GM21786 (cell line): ENCODE measurements around the gene SUCLG2.
A peak's percentile ranks its signal among the peaks of the same experiment; 100 is the strongest.

Experiments
- ATAC-seq: cut with Tn5 transposase; IDR thresholded peaks from one replicate; pipeline ENCODE4 v1.9.1; 2021; ENCODE audit not compliant: unreplicated experiment

SUCLG2 gene

DNA sequence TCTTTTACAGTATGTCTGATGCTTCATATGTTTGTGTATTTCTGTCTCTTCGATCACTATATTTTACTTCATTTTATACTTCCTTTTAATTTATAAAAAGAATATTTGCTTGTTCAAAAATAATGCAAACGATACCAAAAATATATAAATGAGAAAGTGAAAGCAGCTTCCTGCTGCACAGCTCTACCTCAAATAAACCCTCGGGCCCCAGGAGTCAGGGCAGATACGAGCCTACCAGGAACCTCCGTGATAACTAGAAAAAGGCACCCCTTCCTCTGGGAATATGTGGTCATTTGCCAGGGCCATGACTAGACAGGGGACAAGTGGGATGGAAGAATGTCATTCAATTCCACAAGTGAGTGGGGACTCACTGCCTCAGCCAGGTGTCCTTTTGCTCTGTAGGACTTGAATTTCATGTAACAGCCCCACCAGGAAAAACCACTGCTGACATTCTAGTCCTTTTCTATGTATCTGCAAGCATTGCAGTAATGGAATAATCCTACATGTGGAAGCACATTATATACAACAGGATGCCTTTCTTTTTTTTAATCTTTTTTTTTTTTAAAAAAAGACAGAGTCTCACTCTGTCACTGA is 133.3 kb downstream of the SUCLG2 start:
- ATAC-seq, result peak; percentile 83

DNA sequence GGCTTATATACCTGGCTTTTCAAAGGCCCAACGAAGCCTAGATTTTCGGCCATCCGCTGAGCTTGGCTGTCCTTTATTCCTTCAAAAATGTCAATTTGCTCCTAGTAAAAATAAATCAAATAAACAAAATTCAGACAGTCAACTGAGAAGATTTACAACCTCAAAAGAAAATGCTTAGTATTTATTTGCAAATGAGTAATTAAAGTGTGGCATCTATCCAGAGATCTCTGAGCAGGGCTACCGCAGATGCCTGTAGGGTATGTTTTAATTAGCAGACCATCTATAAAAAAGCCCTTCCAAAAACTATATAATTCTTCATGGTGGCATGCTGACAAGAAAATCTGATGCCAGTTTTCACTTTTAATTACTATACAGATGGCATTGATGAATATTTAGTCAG is 136.2 kb downstream of the SUCLG2 start:
- no peak for ATAC-seq

DNA sequence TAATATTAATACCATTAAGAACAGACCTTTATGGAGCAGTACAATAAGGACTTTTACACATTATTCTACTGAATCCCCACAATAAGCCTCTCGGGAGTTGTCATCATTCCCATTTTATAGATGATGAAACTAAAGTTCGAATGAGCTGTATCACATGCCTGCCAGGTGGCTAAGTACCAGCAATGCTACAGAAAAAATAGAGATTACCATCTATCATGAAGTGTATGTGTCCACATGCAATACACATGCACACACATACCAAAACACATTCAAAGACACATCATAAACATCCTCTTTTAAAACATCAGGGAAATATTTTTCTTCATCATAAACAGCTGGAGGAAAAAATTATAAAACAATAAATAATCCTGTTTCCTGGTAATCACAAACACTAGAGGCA is 136.6 kb downstream of the SUCLG2 start:
- ATAC-seq, result no peak

DNA sequence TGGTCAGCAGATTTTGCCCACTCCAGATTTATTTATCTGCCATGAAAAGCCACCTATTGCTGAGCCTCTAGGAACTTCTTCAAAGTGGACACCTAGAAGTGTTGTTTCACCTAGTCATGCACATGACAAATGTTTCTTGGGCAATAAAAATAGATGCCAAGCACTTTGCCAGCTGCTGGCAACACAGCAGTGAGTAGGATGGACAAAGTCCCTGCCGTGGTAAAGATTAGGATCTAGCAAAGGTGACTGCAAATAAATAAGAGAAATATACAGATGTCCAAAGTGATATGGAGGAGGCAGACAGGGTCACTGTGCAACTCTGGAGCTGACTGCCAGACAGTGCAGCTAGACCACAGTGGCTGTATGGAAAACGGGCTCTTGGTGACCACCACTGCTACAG is 137.9 kb downstream of the SUCLG2 start:
- ATAC-seq, result no peak

DNA sequence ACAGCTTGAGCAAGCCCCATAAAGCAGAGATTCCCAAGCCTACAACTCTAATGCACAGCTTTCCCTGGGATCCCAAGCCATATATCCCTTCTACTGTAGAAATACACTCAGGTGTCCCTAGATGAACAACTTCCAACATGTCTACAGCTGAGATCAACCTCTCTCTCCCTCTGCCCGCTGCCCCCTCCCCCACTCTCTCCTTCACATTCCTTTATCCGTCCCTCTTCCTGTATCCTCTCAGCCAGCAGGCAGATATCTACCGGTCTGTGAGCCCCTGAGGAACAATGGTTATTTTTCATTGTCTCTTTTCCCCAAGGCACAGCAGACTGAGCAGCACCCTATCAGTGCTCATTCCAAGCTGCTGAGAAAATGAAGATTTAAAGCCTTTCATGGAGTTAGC is 138.6 kb downstream of the SUCLG2 start:
- ATAC-seq, result no peak

DNA sequence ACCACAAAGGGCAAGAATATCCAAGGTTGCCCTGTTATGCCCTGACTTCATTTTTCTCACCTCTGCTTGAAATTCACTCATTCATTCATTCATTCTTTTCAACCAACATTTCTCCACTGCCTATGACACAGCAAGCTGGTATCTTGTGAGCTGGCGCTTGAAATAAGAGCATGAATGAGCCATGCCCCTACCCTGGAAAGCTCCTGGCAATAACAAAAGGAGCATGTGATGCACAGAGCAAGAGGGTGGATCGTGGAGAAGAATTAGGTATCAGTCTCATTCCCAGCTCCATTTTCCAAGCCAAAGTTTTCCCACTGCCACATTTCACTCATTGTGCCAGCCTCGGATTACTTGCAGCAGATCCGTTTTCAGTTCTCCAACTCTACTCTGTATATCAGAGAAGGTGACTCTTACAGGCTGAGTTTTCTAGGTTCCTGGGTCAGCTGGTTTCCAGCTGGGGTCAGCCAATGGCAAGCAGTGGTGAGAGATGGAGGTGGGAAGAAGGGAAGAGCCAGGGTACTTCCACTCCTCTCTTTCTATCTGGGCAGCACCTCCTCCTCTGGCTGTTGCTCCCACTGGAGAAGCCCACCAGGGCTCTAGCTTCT is 144.8 kb downstream of the SUCLG2 start:
- ATAC-seq, result no peak

DNA sequence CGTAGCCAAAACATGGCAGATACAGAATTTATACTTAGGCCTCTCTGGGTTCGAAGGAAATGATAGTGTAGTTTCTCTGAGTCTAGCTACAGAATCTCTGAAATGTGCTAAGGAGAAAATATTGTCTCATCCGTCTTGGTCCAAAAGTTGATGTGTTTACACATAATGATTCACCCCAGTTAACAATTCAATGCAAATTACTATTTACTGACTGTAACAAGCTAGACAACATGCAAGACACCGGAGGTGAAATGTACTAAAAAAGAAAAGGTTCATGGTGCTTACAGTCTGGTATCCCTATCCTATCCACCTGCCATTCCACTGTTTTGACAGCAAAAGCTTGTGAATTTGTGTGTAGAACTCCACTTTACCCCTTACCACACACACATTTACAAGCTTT is 146.8 kb downstream of the SUCLG2 start:
- ATAC-seq, result no peak

DNA sequence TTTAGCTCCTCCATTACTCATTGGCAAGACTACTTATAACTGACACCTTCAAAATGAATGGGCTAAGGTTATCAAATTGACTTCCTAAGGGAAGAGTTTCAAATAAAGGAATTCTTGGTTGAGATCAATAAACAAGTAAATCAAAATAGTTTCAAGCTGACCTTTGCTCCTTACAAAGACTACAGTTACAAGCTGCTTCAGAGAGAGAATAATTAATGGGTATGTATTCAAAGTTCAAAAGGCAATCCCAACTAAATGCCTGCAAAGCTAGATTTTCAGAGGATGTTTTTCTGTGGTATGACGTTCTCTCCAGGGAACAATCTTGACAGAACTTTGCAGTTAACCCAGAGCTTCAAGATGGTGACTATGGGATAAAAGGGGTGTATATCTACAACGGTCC is 153.7 kb downstream of the SUCLG2 start:
- no peak for ATAC-seq

DNA sequence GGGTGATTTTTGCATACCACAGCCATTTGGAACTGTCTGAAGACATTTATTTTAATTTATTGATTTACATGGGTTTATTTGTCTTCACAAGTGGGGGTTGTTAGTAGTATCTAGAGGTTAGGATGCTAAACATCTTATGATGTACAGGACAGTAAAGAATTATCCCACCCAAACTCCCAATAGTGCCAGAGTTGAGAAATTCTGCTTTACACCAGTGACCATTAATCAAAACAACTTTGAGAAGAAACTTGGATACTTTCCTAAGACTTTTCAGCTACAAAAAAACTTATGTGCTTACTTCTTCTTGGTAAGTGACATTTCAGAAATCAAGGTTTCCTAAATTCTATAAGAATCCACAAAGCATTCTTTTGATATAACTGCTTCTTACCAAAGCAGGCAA is 156.7 kb downstream of the SUCLG2 start:
- ATAC-seq, result no peak

DNA sequence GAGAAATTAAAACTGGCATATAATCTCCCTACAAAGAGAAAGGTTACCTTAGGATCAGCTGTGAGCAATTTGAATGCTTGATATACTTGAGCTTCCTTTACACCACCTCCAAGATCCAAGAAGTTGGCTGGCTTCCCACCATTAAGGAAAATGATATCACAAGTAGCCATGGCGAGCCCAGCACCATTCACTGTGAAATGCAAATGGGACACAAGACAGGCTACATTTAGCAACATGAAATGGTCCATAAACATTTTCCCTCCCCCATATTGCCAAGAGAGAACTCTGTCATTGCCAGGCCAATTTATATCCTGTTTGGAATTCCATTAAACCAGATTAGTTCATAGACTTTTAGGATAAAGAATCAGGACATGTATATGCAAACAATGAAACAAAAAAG is 158.7 kb downstream of the SUCLG2 start:
- ATAC-seq, result no peak

DNA sequence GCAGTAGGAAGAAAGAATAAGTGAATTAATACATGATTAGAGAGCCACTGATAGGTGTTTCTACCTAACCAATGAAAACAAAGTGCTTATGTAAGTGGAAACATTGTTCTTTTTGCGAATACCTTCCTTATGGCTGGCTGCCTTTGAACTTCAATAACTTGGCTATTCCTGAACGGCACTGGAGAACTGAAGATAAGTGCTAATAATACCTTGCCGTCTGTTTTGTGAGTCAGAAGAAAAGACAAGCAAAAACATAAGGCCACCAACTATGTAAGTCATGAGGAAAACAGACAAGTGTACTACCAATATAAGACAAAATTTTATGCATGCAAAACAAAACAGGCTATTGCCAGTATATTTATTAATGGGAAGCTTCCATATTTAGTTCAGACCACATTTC is 160.6 kb downstream of the SUCLG2 start:
- no peak for ATAC-seq

DNA sequence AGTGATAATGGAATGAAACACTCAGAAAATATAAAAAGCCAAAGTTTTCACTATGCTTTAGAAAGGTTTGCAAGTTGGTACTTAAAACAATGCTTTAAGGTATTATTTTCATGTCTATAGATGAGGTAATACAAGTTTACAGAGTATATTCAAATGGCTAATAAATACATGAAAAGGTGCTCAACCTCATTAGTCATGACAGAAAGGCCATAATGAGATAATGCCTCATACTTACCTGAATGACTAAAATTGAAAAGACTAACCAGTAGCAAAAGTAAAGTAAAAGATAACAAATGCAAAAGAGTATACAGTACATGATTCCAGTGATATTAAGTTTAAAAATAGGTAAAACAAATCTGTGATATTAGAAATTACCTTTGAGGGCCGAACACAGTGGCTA is 163.8 kb downstream of the SUCLG2 start:
- ATAC-seq, result no peak

DNA sequence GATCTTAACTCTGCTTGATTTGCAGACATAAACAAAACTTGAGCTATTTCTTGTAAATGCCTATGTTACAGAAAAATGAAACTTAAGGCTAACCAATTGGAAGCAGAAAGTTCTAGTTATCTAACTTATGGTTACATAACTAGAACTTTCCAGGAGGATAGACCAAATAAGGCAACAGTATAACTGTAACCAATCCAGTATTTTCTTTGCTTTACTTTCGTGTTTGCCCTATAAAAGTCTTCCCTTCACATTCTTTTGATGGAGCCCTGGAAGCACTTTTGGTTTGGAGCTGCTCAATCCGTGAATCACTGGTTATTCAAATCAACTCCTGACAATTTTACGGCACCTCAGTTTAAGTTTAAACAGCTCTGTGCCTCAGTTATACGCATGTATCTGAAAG is 164.6 kb downstream of the SUCLG2 start:
- ATAC-seq, result no peak

DNA sequence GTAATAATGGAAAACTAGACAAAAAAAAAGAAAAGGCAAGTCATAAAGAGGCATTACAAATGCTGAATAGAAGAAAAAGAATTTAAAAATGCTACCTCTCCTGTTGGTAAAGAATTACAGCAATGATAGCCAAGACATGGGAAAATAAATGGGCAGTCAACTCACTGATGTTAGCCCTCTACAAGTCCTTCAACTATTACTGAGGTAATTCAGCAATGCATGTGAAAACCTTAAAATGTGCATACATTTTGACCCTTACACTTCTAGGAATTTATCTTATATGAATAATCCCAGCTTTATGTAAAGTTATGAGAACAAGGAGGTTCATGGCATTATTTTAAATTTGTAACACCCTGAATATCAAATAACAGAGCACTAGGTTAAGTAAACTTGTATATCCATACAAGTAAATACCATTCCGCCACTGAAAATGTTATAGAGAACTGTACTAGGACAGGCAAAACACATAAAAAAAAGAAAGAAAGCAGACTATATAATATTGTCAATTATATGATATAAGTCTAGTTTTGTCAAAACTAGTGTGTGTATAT is 166.8 kb downstream of the SUCLG2 start:
- no peak for ATAC-seq

DNA sequence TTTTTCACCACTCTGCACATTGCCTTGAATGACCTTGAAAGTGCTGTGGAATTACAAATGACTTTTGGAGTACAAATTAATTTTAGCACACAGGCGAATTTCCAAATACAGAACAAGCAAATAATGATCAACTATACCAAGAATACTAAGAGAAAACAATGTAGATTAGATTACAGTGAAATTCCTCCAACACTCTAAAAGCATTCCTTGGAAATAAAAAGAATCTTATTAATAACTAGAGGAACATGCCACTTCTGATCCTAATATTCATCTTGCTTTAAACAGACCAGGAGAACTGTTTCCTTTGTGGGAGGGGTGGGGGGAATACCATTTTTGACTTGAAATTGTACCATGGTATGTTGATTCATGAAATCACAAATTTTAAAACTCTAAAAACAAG is 167.5 kb downstream of the SUCLG2 start:
- no peak for ATAC-seq

DNA sequence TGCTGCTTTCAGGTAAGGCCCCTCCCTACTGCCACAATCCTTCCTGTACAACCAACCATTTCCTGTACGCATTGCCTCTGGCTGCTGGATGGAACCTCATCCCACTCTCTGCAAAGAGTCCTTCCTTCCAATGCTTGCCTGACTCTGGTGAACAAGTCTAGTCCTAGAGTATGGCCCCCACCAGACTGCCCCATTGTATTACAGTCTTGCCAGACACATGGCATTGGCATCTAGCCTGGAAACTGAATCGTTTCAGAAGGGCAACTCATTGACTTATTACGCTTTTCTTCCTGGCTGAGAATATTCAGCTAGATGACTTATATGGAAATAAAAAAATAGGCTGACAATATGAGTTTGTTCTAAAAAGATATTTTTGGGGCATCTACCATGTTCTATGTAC is 170.3 kb downstream of the SUCLG2 start:
- no peak for ATAC-seq

DNA sequence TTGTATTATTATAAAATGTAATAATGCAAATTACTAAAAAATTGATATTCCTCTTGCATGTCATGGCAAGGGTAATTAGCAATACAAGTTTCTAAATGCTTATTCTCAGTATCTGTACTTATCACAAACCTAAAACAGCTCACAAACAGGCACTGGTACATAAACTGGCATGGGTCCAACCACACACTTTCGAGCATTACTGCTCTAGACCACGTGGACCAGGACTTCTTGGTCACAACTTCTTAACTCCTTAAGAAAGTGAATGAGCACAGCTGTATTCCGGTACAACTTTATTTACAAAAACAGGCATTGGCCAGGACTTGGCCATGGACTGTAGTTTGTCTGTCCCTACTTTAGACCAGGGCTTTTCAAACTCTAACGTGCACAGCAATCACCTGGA is 173.3 kb downstream of the SUCLG2 start:
- ATAC-seq, result no peak

DNA sequence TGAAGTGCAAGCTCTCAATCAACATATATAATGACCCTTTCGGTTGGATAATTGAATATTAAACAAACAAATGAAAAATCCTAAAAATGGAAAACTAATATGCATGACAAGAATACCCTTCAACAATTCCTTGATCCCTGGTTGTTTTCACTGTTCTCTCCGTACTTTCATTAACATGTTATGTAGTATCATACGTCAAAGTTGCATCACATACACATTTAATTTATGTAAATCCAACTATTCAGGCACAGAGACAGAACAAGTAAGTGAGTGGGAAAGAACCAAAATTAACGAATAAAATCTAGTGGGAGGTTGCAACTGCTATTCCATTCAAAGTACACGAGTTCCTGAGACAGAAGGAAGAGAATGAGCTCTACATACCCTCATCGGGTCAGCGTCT is 176.0 kb downstream of the SUCLG2 start:
- no peak for ATAC-seq

DNA sequence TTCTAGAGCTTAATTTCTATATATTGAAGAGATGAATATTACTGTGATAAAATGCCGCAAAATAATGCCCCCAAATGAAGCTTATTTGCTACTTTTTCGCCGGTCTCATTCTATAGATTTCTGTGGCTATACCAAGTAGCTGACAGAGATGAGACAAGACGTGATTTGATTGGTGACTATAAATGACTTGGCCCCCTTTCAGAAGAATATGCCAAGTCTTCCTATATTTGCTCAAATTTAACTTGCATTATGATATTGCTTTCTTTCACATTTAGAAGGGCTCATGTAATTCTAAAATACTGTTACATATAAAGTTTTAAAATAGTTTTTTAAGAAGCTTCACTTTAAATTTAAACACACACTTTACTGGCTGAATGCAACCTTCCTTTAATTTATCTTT is 180.1 kb downstream of the SUCLG2 start:
- ATAC-seq, result no peak

DNA sequence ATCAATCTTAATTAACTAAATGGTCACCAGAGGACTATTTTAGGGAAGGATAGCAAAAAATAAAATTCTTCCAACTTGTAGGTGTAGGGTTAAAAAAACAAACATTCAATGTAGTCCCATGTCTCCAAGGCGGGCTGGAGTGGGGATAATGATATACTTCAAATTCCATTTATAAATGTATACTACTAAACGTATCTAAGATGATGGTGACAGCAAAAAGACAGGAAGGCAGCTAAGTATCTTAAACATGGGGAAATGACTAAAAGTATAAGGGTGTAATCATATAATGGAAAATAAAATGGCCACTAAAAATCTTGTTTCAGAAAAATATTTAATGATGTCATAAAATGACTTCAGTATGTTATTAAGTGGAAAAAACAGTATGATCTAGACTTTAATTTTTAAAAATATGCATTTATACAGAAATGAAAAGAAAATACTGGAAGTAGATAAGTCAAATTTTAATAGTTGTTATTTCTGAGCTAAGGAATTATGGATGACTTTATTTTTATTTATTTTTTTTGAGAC is 181.7 kb downstream of the SUCLG2 start:
- no peak for ATAC-seq

DNA sequence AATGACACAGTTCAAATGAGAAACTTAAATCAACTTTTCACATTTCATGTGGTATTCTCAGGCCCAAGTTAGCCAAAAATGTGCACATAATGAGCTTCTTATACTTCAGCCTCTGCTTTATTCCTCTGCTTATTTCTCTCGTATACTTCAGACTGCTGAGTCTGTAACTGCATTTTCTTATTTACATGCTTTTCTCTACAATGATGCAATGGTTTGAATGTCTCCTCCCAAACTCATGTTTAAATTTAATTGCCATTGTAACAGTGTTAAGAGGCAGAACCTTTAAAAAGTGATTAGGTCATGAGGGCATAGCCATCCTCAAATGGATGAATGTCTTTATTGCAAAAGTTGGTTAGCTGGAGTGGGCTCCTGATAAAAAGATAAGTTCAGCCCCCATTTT is 184.2 kb downstream of the SUCLG2 start:
- ATAC-seq, result no peak

DNA sequence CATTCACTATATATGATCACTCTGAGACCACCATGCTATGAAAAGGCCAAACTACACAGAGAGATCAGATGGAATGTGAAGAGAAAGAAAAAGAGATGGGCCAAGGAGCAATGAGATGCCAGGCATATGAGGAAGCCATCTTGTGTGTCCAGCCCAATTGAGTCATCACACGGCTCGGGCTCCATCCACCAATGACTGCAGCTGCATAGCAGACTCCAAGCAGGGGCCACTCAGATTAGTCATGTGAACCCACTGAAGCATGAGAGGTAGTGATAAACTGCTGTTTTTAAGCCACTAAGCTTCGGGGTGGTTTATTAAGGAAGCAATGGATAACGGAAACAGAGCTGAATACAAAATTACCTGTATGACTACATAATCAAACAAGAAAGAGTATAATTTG is 185.9 kb downstream of the SUCLG2 start:
- ATAC-seq, result no peak

DNA sequence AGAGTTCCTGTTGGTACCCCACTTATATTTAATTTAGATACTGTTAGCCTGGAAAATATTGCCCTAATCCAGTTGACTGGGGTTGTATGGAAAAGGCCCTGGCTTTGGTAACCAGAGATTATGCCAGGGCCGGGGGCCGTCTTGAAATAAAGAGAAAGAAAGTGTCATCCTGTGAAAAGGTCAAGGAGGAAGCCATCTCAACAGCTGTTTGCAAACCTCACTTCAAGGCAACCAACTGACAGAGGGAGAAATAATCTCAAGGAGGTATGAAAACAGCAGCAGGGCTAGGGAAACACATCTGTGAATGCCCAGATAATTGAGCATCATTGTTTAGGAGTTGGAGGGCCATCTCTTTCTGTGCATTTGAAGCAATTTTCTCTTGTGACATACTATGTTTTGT is 190.8 kb downstream of the SUCLG2 start:
- no peak for ATAC-seq
